Activated CD8-positive, alpha-beta memory T cell treated with anti-CD3 and anti-CD28 coated beads, Interleukin-2, amount 50 U/mL, for 1 hour (primary cell): Measurements from ENCODE around the gene KLHL29.

Experiments
- DNase-seq: peaks from one replicate; pipeline ENCODE4 v3.0.0-alpha.2; 2020; ENCODE audit errors: extremely low read depth

Gene KLHL29

GRCh38 chr2:23476786-23477185 is 91.8 kb downstream of the KLHL29 start:
- DNase-seq: no peak

GRCh38 chr2:23477392-23477791 is 92.4 kb downstream of the KLHL29 start:
- DNase-seq: no peak

GRCh38 chr2:23478087-23478932 is 93.3 kb downstream of the KLHL29 start:
- DNase-seq: no peak

- DNase-seq: no peak
Observed at GRCh38 chr2:23478933-23479683, 94.1 kb downstream of the KLHL29 start.

- DNase-seq: no peak
Observed at GRCh38 chr2:23480957-23481797, 96.2 kb downstream of the KLHL29 start.

GRCh38 chr2:23482188-23482587 is 97.2 kb downstream of the KLHL29 start:
- DNase-seq: no peak

- DNase-seq: no peak
Observed at GRCh38 chr2:23482607-23483006, 97.6 kb downstream of the KLHL29 start.

- DNase-seq: no peak
Observed at GRCh38 chr2:23483791-23484190, 98.8 kb downstream of the KLHL29 start.

GRCh38 chr2:23484275-23484674 is 99.3 kb downstream of the KLHL29 start:
- DNase-seq: no peak

GRCh38 chr2:23484767-23485166 is 99.8 kb downstream of the KLHL29 start:
- DNase-seq: no peak

- no peak for DNase-seq
Observed at GRCh38 chr2:23485261-23485660, 100.3 kb downstream of the KLHL29 start.

- DNase-seq: no peak
Observed at GRCh38 chr2:23485841-23486683, 101.1 kb downstream of the KLHL29 start.

GRCh38 chr2:23486684-23487075 is 101.7 kb downstream of the KLHL29 start:
- DNase-seq: no peak

GRCh38 chr2:23487735-23488492 is 102.9 kb downstream of the KLHL29 start:
- DNase-seq: no peak

GRCh38 chr2:23488584-23488983 is 103.6 kb downstream of the KLHL29 start:
- DNase-seq: no peak

- no peak for DNase-seq
Observed at GRCh38 chr2:23489471-23490322, 104.7 kb downstream of the KLHL29 start.

- DNase-seq: no peak
Observed at GRCh38 chr2:23491591-23492336, 106.8 kb downstream of the KLHL29 start.

GRCh38 chr2:23492337-23492675 is 107.3 kb downstream of the KLHL29 start:
- DNase-seq: no peak

- no peak for DNase-seq
Observed at GRCh38 chr2:23492921-23493320, 107.9 kb downstream of the KLHL29 start.
